Chondrocyte (in vitro differentiated cells): ENCODE results near the gene OSBPL3. TPM values are rescaled to one million over a fixed set of nuclear protein-coding genes. Genes with fewer than 3 reads are reported as not detected.

Source experiments
- DNase-seq: peaks from one replicate; pipeline ENCODE4 v3.0.0; 2021; ENCODE audit warnings: mixed read lengths, low spot score
- H3K27ac Mint-ChIP-seq: one replicate; pipeline ENCODE4 v1.8.0; 2021; ENCODE audit warnings: mild to moderate bottlenecking, moderate library complexity, mixed read lengths; ENCODE audit not compliant: unreplicated experiment
- H3K27me3 Mint-ChIP-seq: 2 replicates; pipeline ENCODE4 v1.8.0; 2021; ENCODE audit warnings: low read depth, mixed read lengths
- H3K36me3 Mint-ChIP-seq: 2 replicates; pipeline ENCODE4 v1.8.0; 2021; ENCODE audit warnings: low read depth, mixed read lengths
- H3K4me1 Mint-ChIP-seq: 2 replicates; pipeline ENCODE4 v1.8.0; 2021; ENCODE audit warnings: low read depth, mild to moderate bottlenecking, mixed read lengths
- H3K4me3 Mint-ChIP-seq: one replicate; pipeline ENCODE4 v1.8.0; 2021; ENCODE audit warnings: mild to moderate bottlenecking, moderate library complexity, mixed read lengths; ENCODE audit not compliant: unreplicated experiment
- H3K9me3 Mint-ChIP-seq: 2 replicates; pipeline ENCODE4 v1.8.0; 2021; ENCODE audit warnings: low read depth, mixed read lengths
- total RNA-seq: library from RNA; stranded (reverse); gene quantifications from 3 replicates; pipeline ENCODE4 v1.2.1, GENCODE V29; 2021
- TF ChIP-seq, protein P1 (sequence below): fragments of 200-600 bp; sonication (generic); IDR thresholded peaks from 2 replicates; pipeline ENCODE4 v1.5.0; 2021; ENCODE audit warnings: antibody characterized with exemption, mild to moderate bottlenecking, moderate library complexity

Gene OSBPL3
- total RNA-seq, 1 donor from 2014 or later, result 5.7 TPM

- no peak for DNase-seq
- Mint-ChIP-seq H3K27me3 (no peaks in the 10 kb centered on the region), H3K9me3 (no peaks in the 10 kb centered on the region), H3K36me3 (peaks cover 7% of the 10 kb centered on the region), H3K27ac (no peak overlapping the region), H3K4me1 (peaks cover 14% of the 10 kb centered on the region), H3K4me3 (no peak overlapping the region)
- TF ChIP-seq, protein P1, sequence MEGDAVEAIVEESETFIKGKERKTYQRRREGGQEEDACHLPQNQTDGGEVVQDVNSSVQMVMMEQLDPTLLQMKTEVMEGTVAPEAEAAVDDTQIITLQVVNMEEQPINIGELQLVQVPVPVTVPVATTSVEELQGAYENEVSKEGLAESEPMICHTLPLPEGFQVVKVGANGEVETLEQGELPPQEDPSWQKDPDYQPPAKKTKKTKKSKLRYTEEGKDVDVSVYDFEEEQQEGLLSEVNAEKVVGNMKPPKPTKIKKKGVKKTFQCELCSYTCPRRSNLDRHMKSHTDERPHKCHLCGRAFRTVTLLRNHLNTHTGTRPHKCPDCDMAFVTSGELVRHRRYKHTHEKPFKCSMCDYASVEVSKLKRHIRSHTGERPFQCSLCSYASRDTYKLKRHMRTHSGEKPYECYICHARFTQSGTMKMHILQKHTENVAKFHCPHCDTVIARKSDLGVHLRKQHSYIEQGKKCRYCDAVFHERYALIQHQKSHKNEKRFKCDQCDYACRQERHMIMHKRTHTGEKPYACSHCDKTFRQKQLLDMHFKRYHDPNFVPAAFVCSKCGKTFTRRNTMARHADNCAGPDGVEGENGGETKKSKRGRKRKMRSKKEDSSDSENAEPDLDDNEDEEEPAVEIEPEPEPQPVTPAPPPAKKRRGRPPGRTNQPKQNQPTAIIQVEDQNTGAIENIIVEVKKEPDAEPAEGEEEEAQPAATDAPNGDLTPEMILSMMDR, result no peak
These were observed 231.5 kb downstream of the OSBPL3 start for GRCh38 chr7:24748521-24748920.

Other genes with a start within 250 kb of the OSBPL3 start
- 19.8 to 23.9 TPM (median 23.6 TPM) in 3 replicates for gene GSDME, start 222.7 kb downstream of the OSBPL3 start, total RNA-seq
- gene CYCS, start 145.1 kb upstream of the OSBPL3 start, total RNA-seq, result 72.6 to 94.4 TPM (median 76.7 TPM) in 3 replicates
- gene NPVF, start 248.3 kb upstream of the OSBPL3 start, total RNA-seq, result not detected in 3 replicates